Caco-2 (cell line): ENCODE measurements around the gene ZMYM4. TPM values are rescaled to one million over a fixed set of nuclear protein-coding genes. Genes with fewer than 3 reads are reported as not detected.
"Not testable (repeated sequence)": the region's sequence is repeated elsewhere in the genome, so short reads cannot be mapped to it uniquely, and the experiment has no call there.

Experiments used
- BruUV-seq: library from RNA; stranded (reverse); fragments of 400-500 nt; replicated peaks from 2 replicates; lab custom pipeline; 2021; lab: Mats Ljungman, UMichigan
- CTCF ChIA-PET: fragments of 300-600 bp; sonication (Branson Sonifier 250); formaldehyde crosslinking; loops from one replicate; lab custom pipeline; 2022; ENCODE audit warnings: antibody characterized with exemption; lab: Charles Lee
- POLR2A ChIA-PET: fragments of 300-600 bp; sonication (Branson Sonifier 250); formaldehyde crosslinking; loops from one replicate; lab custom pipeline; 2022; ENCODE audit warnings: antibody characterized with exemption; lab: Charles Lee
- DNase-seq, 2 experiments: peaks; one replicate each; pipeline versions ENCODE4 v3.0.0 to v3.0.0-alpha.2; 2020 to 2022
- H3K27me3 ChIP-seq: replicated peaks from 2 replicates; pipeline ENCODE4 v1.6.0; 2011; ENCODE audit warnings: low read length; ENCODE audit not compliant: control insufficient read depth, insufficient read depth
- H3K36me3 ChIP-seq: 2 replicates; pipeline ENCODE4 v1.5.1; 2011; ENCODE audit warnings: low read length; ENCODE audit not compliant: control insufficient read depth, insufficient read depth
- H3K4me1 ChIP-seq: fragments of 250-450 bp; sonication (Bioruptor Pico); 2 replicates; pipeline ENCODE4 v1.5.1; 2020; ENCODE audit warnings: mild to moderate bottlenecking
- H3K4me3 ChIP-seq: 2 replicates; pipeline ENCODE4 v1.5.1; 2011; ENCODE audit warnings: low read depth, mild to moderate bottlenecking, control low read depth, low read length
- H3K9me3 ChIP-seq: fragments of 250-450 bp; sonication (Bioruptor Pico); 2 replicates; pipeline ENCODE4 v1.5.1; 2020; ENCODE audit warnings: mild to moderate bottlenecking, moderate library complexity
- H3K27ac Mint-ChIP-seq: one replicate; pipeline ENCODE4 v1.8.0; 2022; ENCODE audit warnings: mixed read lengths; ENCODE audit not compliant: unreplicated experiment
- H3K27me3 Mint-ChIP-seq: one replicate; pipeline ENCODE4 v1.8.0; 2022; ENCODE audit warnings: mixed read lengths; ENCODE audit not compliant: insufficient read depth, unreplicated experiment
- H3K36me3 Mint-ChIP-seq: one replicate; pipeline ENCODE4 v1.8.0; 2022; ENCODE audit warnings: mild to moderate bottlenecking, mixed read lengths; ENCODE audit not compliant: insufficient read depth, unreplicated experiment
- H3K4me1 Mint-ChIP-seq: one replicate; pipeline ENCODE4 v1.8.0; 2022; ENCODE audit warnings: low read depth, mixed read lengths; ENCODE audit not compliant: unreplicated experiment
- H3K4me3 Mint-ChIP-seq: one replicate; pipeline ENCODE4 v1.8.0; 2022; ENCODE audit warnings: mild to moderate bottlenecking, moderate library complexity, mixed read lengths; ENCODE audit not compliant: unreplicated experiment
- H3K9me3 Mint-ChIP-seq: one replicate; pipeline ENCODE4 v1.8.0; 2022; ENCODE audit warnings: mixed read lengths; ENCODE audit not compliant: unreplicated experiment
- intact Hi-C: fragments of 100-400 bp; cut with micrococcal nuclease; formaldehyde crosslinking; loops from one replicate; pipeline ENCODE4 v1.10.0; 2022; ENCODE audit not compliant: unreplicated experiment
- total RNA-seq: library from RNA; stranded (reverse); gene quantifications from 2 replicates; pipeline ENCODE4 v1.2.3, GENCODE V29; 2022
- TF ChIP-seq, protein P1 (sequence below), 2 experiments: fragments of 200-600 bp in 1 of 2; IDR thresholded peaks; 1 replicate in 1 of 2; 2 replicates in 1 of 2; pipeline versions ENCODE4 v1.5.1 to v1.8.0; 2011 to 2022; ENCODE audit warnings: antibody characterized with exemption in 1 of 2, control low read depth in 1 of 2, inconsistent platforms in 1 of 2, low read depth in 1 of 2, low read length in 1 of 2, mild to moderate bottlenecking in 1 of 2, moderate library complexity in 1 of 2; ENCODE audit not compliant: insufficient read depth in 1 of 2, severe bottlenecking in 1 of 2, unreplicated experiment in 1 of 2

Gene ZMYM4
- total RNA-seq, 1 experiment from 2014 or later, result 26.5 TPM

DNA sequence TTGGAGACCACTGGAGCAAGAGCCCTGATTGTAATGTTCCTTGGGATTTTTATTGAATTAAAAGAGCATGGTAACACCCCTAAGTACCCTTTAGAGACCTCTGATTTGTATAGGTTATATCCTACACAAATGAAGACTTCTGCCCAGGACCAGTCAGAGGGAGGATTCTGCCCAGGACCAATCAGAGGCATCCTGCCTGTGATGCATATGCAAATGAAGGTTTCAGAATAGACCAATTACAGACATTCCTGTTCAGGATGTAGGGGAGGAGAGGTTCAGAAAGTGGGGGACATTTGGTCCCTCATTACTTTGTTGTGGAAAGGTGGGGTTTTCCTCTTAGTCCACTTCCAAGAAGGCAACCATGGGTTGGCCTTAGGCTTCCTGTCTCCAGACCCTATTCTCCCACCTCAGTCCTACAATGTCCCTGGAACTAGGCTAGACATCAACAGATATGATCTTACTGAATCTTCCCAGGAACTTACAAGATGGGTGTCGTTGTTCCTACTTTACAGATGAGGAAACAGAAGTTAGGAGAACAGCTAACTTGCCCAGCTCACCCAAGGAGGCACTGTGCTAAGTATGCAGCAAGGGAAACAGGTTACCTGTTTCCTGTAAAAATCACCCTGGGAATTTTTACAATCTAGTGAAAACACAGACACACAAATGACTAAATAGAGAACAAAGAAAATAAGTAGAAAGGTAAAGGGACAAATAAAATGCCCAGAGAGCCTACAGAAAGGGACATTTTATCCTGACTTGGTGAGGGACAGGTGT lies 38.7 kb upstream of the ZMYM4 start:
- H3K9me3 ChIP-seq, result no peaks in the 10 kb centered on the region
- no TSS peak for BruUV-seq
- Mint-ChIP-seq H3K9me3 (no peaks in the 10 kb centered on the region), H3K4me1 (no peaks in the 10 kb centered on the region), H3K4me3 (no peak overlapping the region), H3K27ac (no peak overlapping the region), H3K36me3 (no peaks in the 10 kb centered on the region), H3K27me3 (peaks cover 3% of the 10 kb centered on the region)
- H3K4me1 ChIP-seq, result no peaks in the 10 kb centered on the region
- no peaks in the 10 kb centered on the region for H3K36me3 ChIP-seq
- no peak for DNase-seq
- TF ChIP-seq, protein P1, sequence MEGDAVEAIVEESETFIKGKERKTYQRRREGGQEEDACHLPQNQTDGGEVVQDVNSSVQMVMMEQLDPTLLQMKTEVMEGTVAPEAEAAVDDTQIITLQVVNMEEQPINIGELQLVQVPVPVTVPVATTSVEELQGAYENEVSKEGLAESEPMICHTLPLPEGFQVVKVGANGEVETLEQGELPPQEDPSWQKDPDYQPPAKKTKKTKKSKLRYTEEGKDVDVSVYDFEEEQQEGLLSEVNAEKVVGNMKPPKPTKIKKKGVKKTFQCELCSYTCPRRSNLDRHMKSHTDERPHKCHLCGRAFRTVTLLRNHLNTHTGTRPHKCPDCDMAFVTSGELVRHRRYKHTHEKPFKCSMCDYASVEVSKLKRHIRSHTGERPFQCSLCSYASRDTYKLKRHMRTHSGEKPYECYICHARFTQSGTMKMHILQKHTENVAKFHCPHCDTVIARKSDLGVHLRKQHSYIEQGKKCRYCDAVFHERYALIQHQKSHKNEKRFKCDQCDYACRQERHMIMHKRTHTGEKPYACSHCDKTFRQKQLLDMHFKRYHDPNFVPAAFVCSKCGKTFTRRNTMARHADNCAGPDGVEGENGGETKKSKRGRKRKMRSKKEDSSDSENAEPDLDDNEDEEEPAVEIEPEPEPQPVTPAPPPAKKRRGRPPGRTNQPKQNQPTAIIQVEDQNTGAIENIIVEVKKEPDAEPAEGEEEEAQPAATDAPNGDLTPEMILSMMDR (IDR thresholded peaks at IDR 0.05; ENCODE audit: insufficient read depth in 1 of 2, low read depth in 1 of 2, low read length in 1 of 2, severe bottlenecking in 1 of 2, unreplicated experiment in 1 of 2), result no peak
- intact Hi-C loops, result no loop called here
- H3K4me3 ChIP-seq, result no peak overlapping the region
- CTCF ChIA-PET, result no interaction called here
- no peaks in the 10 kb centered on the region for H3K27me3 ChIP-seq
- POLR2A ChIA-PET, result no interaction called here

DNA sequence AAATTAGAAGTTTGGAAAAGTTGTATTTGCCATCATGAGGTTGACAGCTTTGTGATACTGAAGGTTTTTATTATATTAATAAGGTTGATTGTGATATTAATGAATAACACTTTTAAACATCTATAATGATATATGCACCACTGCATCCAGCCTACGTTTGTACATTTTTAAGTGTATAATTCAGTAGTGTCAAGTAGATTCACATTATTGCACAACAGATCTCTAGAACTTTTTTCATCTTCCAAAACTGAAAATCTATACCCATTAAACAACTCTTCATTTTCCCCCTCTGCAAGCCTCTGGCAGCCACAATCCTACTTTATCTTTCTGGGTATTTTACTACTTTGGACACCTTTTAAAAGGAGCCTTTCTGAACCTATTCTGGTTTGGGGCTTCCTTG lies 37.2 kb upstream of the ZMYM4 start:
- H3K27me3 Mint-ChIP-seq, result peaks cover 3% of the 10 kb centered on the region
- H3K4me1 Mint-ChIP-seq, result no peaks in the 10 kb centered on the region
- intact Hi-C loops, result no loop called here
- H3K4me3 Mint-ChIP-seq, result no peak overlapping the region
- no peaks in the 10 kb centered on the region for H3K9me3 Mint-ChIP-seq
- Histone ChIP-seq H3K9me3 (no peaks in the 10 kb centered on the region), H3K27me3 (no peaks in the 10 kb centered on the region), H3K4me3 (no peak overlapping the region), H3K36me3 (no peaks in the 10 kb centered on the region), H3K4me1 (no peaks in the 10 kb centered on the region)
- TF ChIP-seq, protein P1 (IDR thresholded peaks at IDR 0.05; ENCODE audit: insufficient read depth in 1 of 2, low read depth in 1 of 2, low read length in 1 of 2, severe bottlenecking in 1 of 2, unreplicated experiment in 1 of 2), result no peak
- H3K27ac Mint-ChIP-seq, result no peak overlapping the region
- no TSS peak for BruUV-seq
- ChIA-PET CTCF (no interaction called here), POLR2A (no interaction called here)
- DNase-seq, result no peak
- no peaks in the 10 kb centered on the region for H3K36me3 Mint-ChIP-seq

DNA sequence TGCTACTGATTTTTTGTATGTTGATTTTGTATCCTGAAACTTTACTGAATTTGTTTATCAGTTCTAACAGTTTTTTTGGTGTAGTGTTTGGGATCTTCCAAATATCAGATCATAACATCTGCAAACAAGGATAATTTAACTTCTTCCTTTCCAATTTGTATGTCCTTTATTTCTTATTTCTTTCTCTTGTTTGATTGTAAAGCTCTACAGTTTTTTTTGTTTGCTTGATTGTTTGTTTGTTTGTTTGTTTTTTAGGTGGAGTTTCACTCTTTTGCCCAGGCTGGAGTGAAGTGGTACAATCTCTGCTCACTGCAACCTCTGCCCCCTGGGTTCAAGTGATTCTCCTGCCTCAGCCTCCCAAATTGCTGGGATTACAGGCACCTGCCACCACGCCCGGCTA lies 31.7 kb upstream of the ZMYM4 start:
- BruUV-seq, H3K36me3 ChIP-seq, H3K27me3 ChIP-seq, H3K9me3 Mint-ChIP-seq, POLR2A ChIA-PET, H3K4me1 Mint-ChIP-seq, CTCF ChIA-PET, H3K27me3 Mint-ChIP-seq, H3K4me3 Mint-ChIP-seq, H3K27ac Mint-ChIP-seq, H3K4me3 ChIP-seq, H3K36me3 Mint-ChIP-seq, H3K9me3 ChIP-seq, DNase-seq, intact Hi-C loops, H3K4me1 ChIP-seq: not testable (repeated sequence)
